GF-D8 (cell line): ENCODE data around the gene ZCCHC7.
A peak's percentile ranks its signal among the peaks of the same experiment; 100 is the strongest.
"Not testable (repeated sequence)": the region's sequence is repeated elsewhere in the genome, so short reads cannot be mapped to it uniquely, and the experiment has no call there.

Source experiments
- DNase-seq: peaks from one replicate; lab custom pipeline; 2025; lab: John Stamatoyannopoulos, UW

ZCCHC7 gene

GRCh38 chr9:37174247-37174646 lies 53.9 kb downstream of the ZCCHC7 start:
- DNase-seq = no peak

- DNase-seq = no peak
Observed at GRCh38 chr9:37178742-37179141, 58.4 kb downstream of the ZCCHC7 start.

- no peak for DNase-seq
Observed at GRCh38 chr9:37179576-37179975, 59.2 kb downstream of the ZCCHC7 start.

GRCh38 chr9:37180138-37180537 lies 59.8 kb downstream of the ZCCHC7 start:
- DNase-seq = no peak

GRCh38 chr9:37182718-37183117 lies 62.3 kb downstream of the ZCCHC7 start:
- no peak for DNase-seq

GRCh38 chr9:37184905-37185867 lies 64.8 kb downstream of the ZCCHC7 start:
- DNase-seq = no peak

- no peak for DNase-seq
Observed at GRCh38 chr9:37187292-37187691, 66.9 kb downstream of the ZCCHC7 start.

- DNase-seq = no peak
Observed at GRCh38 chr9:37187713-37188439, 67.5 kb downstream of the ZCCHC7 start.

GRCh38 chr9:37190739-37191138 lies 70.4 kb downstream of the ZCCHC7 start:
- DNase-seq = not testable (repeated sequence)

- no peak for DNase-seq
Observed at GRCh38 chr9:37191403-37192089, 71.2 kb downstream of the ZCCHC7 start.

GRCh38 chr9:37192803-37193202 lies 72.4 kb downstream of the ZCCHC7 start:
- DNase-seq = no peak

GRCh38 chr9:37197158-37198038 lies 77.0 kb downstream of the ZCCHC7 start:
- peak; percentile 87 for DNase-seq

- peak; percentile 60 for DNase-seq
Observed at GRCh38 chr9:37198039-37198729, 77.8 kb downstream of the ZCCHC7 start.

GRCh38 chr9:37198831-37199230 lies 78.5 kb downstream of the ZCCHC7 start:
- DNase-seq = no peak

GRCh38 chr9:37200433-37201005 lies 80.1 kb downstream of the ZCCHC7 start:
- DNase-seq = peak; percentile 69

GRCh38 chr9:37201581-37201980 lies 81.2 kb downstream of the ZCCHC7 start:
- DNase-seq = no peak

- DNase-seq = no peak
Observed at GRCh38 chr9:37202091-37202490, 81.7 kb downstream of the ZCCHC7 start.

- not testable (repeated sequence) for DNase-seq
Observed at GRCh38 chr9:37203456-37203855, 83.1 kb downstream of the ZCCHC7 start.

- DNase-seq = no peak
Observed at GRCh38 chr9:37206121-37206620, 85.8 kb downstream of the ZCCHC7 start.
